Measurements from ENCODE around the gene TTL. TPM values are rescaled to one million over a fixed set of nuclear protein-coding genes. Genes with fewer than 3 reads are reported as not detected.
"Not testable (repeated sequence)": the region's sequence is repeated elsewhere in the genome, so short reads cannot be mapped to it uniquely, and the experiment has no call there.

The TTL gene
- total and polyA plus RNA-seq, 2 of the 13 experiments (the other 11 are each of a cell fraction or from before 2014, with no cell fraction given), result 19.0 to 59.8 TPM

GRCh38 chr2:112432735-112433479 is 49.0 kb upstream of the TTL start (continued):
- TF ChIP-seq MAZ (IDR thresholded peaks at IDR 0.05; ENCODE audit: borderline replicate concordance, low read depth, low read length), result not testable (repeated sequence)
- TF ChIP-seq MAZ (CRISPR knock-in tag; IDR thresholded peaks at IDR 0.05; ENCODE audit: low read depth) (0 out of 2 replicates have a peak, but pooled peaks have one; percentile 23), ZNF691 (CRISPR knock-in tag; IDR thresholded peaks at IDR 0.05; ENCODE audit: borderline replicate concordance, low read depth) (0 out of 2 replicates have a peak, but pooled peaks have one; percentile 37), TOPORS (CRISPR knock-in tag; IDR thresholded peaks at IDR 0.05) (0 out of 2 replicates have a peak, but pooled peaks have one; percentile 49), PHF8 (CRISPR knock-in tag; IDR thresholded peaks at IDR 0.05) (peak; percentile 24), RBFOX2 (IDR thresholded peaks at IDR 0.05; ENCODE audit: low read depth, low read length) (peak; percentile 70), RXRA (CRISPR knock-in tag; IDR thresholded peaks at IDR 0.05) (0 out of 2 replicates have a peak, but pooled peaks have one; percentile 5), NFKB2 (CRISPR knock-in tag; IDR thresholded peaks at IDR 0.05; ENCODE audit: borderline replicate concordance) (0 out of 2 replicates have a peak, but pooled peaks have one; percentile 26), ZNF543 (CRISPR knock-in tag; IDR thresholded peaks at IDR 0.05) (0 out of 2 replicates have a peak, but pooled peaks have one; percentile 39), ZNF687 (CRISPR knock-in tag; IDR thresholded peaks at IDR 0.05) (peak; percentile 85), ZBED4 (CRISPR knock-in tag; IDR thresholded peaks at IDR 0.05; ENCODE audit: borderline replicate concordance) (peak; percentile 50; the same call in 1 of the 2 replicates), TAF1 (CRISPR knock-in tag; IDR thresholded peaks at IDR 0.05) (0 out of 2 replicates have a peak, but pooled peaks have one; percentile 35)
- TF ChIP-seq, protein P1, sequence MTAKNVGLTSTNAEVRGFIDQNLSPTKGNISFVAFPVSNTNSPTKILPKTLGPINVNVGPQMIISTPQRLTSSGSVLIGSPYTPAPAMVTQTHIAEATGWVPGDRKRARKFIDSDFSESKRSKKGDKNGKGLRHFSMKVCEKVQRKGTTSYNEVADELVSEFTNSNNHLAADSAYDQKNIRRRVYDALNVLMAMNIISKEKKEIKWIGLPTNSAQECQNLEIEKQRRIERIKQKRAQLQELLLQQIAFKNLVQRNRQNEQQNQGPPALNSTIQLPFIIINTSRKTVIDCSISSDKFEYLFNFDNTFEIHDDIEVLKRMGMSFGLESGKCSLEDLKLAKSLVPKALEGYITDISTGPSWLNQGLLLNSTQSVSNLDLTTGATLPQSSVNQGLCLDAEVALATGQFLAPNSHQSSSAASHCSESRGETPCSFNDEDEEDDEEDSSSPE (CRISPR knock-in tag; IDR thresholded peaks at IDR 0.05), result 0 out of 2 replicates have a peak, but pooled peaks have one; percentile 17
- TF ChIP-seq, protein P2, sequence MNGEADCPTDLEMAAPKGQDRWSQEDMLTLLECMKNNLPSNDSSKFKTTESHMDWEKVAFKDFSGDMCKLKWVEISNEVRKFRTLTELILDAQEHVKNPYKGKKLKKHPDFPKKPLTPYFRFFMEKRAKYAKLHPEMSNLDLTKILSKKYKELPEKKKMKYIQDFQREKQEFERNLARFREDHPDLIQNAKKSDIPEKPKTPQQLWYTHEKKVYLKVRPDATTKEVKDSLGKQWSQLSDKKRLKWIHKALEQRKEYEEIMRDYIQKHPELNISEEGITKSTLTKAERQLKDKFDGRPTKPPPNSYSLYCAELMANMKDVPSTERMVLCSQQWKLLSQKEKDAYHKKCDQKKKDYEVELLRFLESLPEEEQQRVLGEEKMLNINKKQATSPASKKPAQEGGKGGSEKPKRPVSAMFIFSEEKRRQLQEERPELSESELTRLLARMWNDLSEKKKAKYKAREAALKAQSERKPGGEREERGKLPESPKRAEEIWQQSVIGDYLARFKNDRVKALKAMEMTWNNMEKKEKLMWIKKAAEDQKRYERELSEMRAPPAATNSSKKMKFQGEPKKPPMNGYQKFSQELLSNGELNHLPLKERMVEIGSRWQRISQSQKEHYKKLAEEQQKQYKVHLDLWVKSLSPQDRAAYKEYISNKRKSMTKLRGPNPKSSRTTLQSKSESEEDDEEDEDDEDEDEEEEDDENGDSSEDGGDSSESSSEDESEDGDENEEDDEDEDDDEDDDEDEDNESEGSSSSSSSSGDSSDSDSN (CRISPR knock-in tag; IDR thresholded peaks at IDR 0.05), result peak; percentile 88
